Suprapubic skin (tissue), 3 donors: Measurements from ENCODE around the gene DHX16.

Experiments
- EP300 ChIP-seq: sonication (generic); formaldehyde crosslinking; IDR thresholded peaks from one replicate; pipeline ENCODE4 v1.6.1; 2017; ENCODE audit warnings: antibody characterized with exemption
- TF ChIP-seq, protein P1 (sequence below), 2 donors: fragments of 200-600 bp in 1 of 2; fragments of 450-650 bp in 1 of 2; sonication (generic) in 1 of 2; IDR thresholded peaks; one replicate each; pipeline ENCODE4 v1.5.1; 2016 to 2019; ENCODE audit warnings: antibody characterized with exemption in 2 of 2, mild to moderate bottlenecking in 1 of 2, moderate library complexity in 1 of 2

DNA sequence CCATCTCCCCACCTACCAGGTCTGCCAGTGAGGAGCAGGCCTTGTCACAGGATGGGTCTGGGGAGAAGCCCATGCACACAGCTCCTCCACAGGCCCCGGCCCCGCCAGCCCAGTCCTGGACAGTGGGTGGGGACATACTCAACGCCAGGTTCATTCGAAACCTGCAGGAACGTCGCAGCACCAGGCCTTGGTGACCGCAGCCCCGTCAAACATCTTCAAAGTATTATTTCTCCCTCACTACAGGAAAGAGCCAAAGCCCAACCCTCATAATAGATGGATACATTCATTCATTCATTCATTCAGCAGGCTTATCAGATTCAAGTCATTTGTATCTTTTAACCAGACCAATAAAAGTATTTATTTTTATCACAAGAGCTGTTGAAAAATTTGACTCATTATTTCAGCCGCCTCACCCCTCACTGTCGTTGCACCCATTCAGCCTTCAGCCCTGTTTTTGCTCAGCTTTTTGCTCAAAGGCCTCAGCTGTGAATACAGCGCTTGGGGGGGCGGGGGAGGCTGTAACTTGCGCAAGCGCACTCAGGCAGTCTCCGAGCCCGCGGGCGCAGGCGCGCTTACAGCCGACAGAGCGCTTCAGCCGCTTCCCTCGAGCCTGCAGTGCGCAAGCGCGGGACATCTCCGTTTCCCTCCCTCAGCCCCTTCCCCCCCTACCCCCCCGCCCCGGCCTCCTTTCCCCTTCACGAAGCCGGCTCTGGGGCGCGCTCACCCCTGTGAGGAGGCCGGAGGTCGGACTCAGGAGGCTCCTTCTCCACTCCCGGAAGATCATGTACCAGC lies 26.2 kb downstream of the DHX16 start, which contains the start of gene C6orf136:
- TF ChIP-seq, protein P1, sequence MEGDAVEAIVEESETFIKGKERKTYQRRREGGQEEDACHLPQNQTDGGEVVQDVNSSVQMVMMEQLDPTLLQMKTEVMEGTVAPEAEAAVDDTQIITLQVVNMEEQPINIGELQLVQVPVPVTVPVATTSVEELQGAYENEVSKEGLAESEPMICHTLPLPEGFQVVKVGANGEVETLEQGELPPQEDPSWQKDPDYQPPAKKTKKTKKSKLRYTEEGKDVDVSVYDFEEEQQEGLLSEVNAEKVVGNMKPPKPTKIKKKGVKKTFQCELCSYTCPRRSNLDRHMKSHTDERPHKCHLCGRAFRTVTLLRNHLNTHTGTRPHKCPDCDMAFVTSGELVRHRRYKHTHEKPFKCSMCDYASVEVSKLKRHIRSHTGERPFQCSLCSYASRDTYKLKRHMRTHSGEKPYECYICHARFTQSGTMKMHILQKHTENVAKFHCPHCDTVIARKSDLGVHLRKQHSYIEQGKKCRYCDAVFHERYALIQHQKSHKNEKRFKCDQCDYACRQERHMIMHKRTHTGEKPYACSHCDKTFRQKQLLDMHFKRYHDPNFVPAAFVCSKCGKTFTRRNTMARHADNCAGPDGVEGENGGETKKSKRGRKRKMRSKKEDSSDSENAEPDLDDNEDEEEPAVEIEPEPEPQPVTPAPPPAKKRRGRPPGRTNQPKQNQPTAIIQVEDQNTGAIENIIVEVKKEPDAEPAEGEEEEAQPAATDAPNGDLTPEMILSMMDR (IDR thresholded peaks at IDR 0.05): no peak
- no peak for TF ChIP-seq EP300
